ENCODE results near the gene MAGEB5. TPM values are rescaled to one million over a fixed set of nuclear protein-coding genes. Genes with fewer than 3 reads are reported as not detected.
"Not testable (repeated sequence)": the region's sequence is repeated elsewhere in the genome, so short reads cannot be mapped to it uniquely, and the experiment has no call there.

The MAGEB5 gene
- total RNA-seq (not detected), total RNA-seq (0 reads per million in 29 experiments)
- not detected for total RNA-seq (2013)

DNA sequence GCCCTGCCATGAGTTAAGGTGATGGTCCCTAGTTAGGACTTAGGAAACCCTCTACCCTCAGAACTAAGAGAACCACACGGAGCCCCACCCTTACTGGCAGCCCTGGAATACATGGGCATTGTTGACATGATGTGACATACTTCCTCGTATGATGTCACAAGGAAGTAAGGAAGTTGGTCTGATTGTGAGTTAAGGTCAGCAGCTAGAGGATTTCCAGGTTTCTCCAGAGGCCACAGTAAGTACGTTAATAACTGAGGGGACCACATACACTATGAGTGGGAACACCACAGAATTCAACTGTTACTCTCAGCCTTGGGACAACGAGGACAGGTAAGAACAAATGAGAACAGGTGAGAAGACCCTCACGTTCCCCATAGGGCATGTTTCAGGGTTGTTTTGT is at the start of gene MAGEB5:
MAGEB5 (plus strand) TSS at position 301 of the 400 bp plus-strand sequence. CDS start 1,133 bp downstream, outside the sequence.
- ATAC-seq (replicated peaks in 1 of 4), result no peak
- Mint-ChIP-seq H3K4me3 (no peak within 1 kb of the TSS), H3K36me3 (no peaks in the 10 kb centered on the region), H3K27me3 (no peaks in the 10 kb centered on the region), H3K9me3 (peaks cover 0 to 8% (median 2%) of the 10 kb centered on the region in 3 donors), H3K4me1 (no peaks in the 10 kb centered on the region), H3K27ac (no peak within 1 kb of the TSS)
- WGBS (ENCODE audit: insufficient coverage), result no CpG with 5 or more reads among the region's 5 CpGs
- Histone ChIP-seq H3K4me1 (ENCODE audit: control insufficient read depth in 1 of 2, extremely low read depth in 1 of 2, insufficient read depth in 2 of 2, low read length in 2 of 2) (no peaks in the 10 kb centered on the region), H3K27ac (ENCODE audit: low read length) (no peak within 1 kb of the TSS), H3K4me3 (ENCODE audit: control insufficient read depth in 1 of 2, extremely low read depth in 1 of 2, low read length in 1 of 2) (no peak within 1 kb of the TSS), H3K27me3 (replicated peaks in 1 of 2; ENCODE audit: control insufficient read depth in 2 of 2, extremely low read depth in 1 of 2, insufficient read depth in 2 of 2, low read length in 1 of 2) (no peaks in the 10 kb centered on the region), H3K36me3 (ENCODE audit: control insufficient read depth in 2 of 2, extremely low read depth in 1 of 2, insufficient read depth in 1 of 2, low read length in 1 of 2) (no peaks in the 10 kb centered on the region), H3K9me3 (no peaks in the 10 kb centered on the region)
- no peak for DNase-seq
- POLR2A ChIA-PET, result no interaction called here
- CTCF ChIA-PET, result no interaction called here

GRCh38 chrX:26192204-26192603 is 23.8 kb upstream of the MAGEB5 start, which contains the start of gene MAGEB6:
TSS of gene MAGEB6 (plus strand) at chrX:26192440. CDS start at chrX:26193847, 1,407 bp downstream.
- DNase-seq, result no peak
- no peaks in the 10 kb centered on the region for H3K4me1 Mint-ChIP-seq
- ChIA-PET POLR2A (no interaction called here), CTCF (no interaction called here)
- H3K4me3 Mint-ChIP-seq, result no peak within 1 kb of the TSS
- no peaks in the 10 kb centered on the region for H3K9me3 ChIP-seq
- H3K27me3 Mint-ChIP-seq, result no peaks in the 10 kb centered on the region
- H3K9me3 Mint-ChIP-seq, result no peaks in the 10 kb centered on the region
- H3K4me3 ChIP-seq (ENCODE audit: control insufficient read depth in 1 of 2, extremely low read depth in 1 of 2, low read length in 1 of 2), result no peak within 1 kb of the TSS
- no peaks in the 10 kb centered on the region for H3K36me3 ChIP-seq (ENCODE audit: control insufficient read depth in 2 of 2, extremely low read depth in 1 of 2, insufficient read depth in 1 of 2, low read length in 1 of 2)
- no peak within 1 kb of the TSS for H3K27ac Mint-ChIP-seq
- H3K27ac ChIP-seq (ENCODE audit: low read length), result no peak within 1 kb of the TSS
- no peaks in the 10 kb centered on the region for H3K27me3 ChIP-seq (replicated peaks in 1 of 2; ENCODE audit: control insufficient read depth in 2 of 2, extremely low read depth in 1 of 2, insufficient read depth in 2 of 2, low read length in 1 of 2)
- no peaks in the 10 kb centered on the region for H3K4me1 ChIP-seq (ENCODE audit: control insufficient read depth in 1 of 2, extremely low read depth in 1 of 2, insufficient read depth in 2 of 2, low read length in 2 of 2)
- no peak for ATAC-seq (replicated peaks in 1 of 4)
- H3K36me3 Mint-ChIP-seq, result no peaks in the 10 kb centered on the region
- 97% methylated on average over 5 of the region's 17 CpGs for WGBS (ENCODE audit: insufficient coverage)

DNA sequence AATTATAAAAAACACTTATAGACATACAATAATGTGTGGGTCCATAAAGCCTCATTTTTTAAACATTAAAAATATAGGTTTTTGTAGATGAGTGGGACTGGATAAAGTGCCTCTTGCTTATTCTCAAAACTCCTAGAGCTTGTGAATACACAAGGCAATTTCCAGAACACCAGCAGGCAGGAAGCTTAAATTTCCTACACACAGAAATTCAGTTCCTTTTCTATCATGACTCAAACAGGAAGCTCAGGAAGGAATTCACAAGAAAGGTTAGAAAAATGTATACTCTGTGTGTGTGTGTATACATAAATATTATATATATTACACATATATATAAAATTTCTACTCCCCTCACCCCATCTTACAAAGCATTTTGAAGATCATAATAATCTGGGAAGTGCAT is 12.4 kb upstream of the MAGEB5 start:
- Histone ChIP-seq H3K4me3 (ENCODE audit: control insufficient read depth in 1 of 2, extremely low read depth in 1 of 2, low read length in 1 of 2) (no peak overlapping the region), H3K9me3 (no peaks in the 10 kb centered on the region), H3K27me3 (replicated peaks in 1 of 2; ENCODE audit: control insufficient read depth in 2 of 2, extremely low read depth in 1 of 2, insufficient read depth in 2 of 2, low read length in 1 of 2) (no peaks in the 10 kb centered on the region), H3K36me3 (ENCODE audit: control insufficient read depth in 2 of 2, extremely low read depth in 1 of 2, insufficient read depth in 1 of 2, low read length in 1 of 2) (no peaks in the 10 kb centered on the region), H3K27ac (ENCODE audit: low read length) (no peak overlapping the region), H3K4me1 (ENCODE audit: control insufficient read depth in 1 of 2, extremely low read depth in 1 of 2, insufficient read depth in 2 of 2, low read length in 2 of 2) (no peaks in the 10 kb centered on the region)
- ChIA-PET CTCF (no interaction called here), POLR2A (no interaction called here)
- no peaks in the 10 kb centered on the region for H3K36me3 Mint-ChIP-seq
- no peak overlapping the region for H3K27ac Mint-ChIP-seq
- no peaks in the 10 kb centered on the region for H3K27me3 Mint-ChIP-seq
- DNase-seq, result no peak
- H3K9me3 Mint-ChIP-seq, result peaks cover 0 to 5% (median 0%) of the 10 kb centered on the region in 3 donors
- no peak for ATAC-seq (replicated peaks in 1 of 4)
- no peaks in the 10 kb centered on the region for H3K4me1 Mint-ChIP-seq
- no peak overlapping the region for H3K4me3 Mint-ChIP-seq

DNA sequence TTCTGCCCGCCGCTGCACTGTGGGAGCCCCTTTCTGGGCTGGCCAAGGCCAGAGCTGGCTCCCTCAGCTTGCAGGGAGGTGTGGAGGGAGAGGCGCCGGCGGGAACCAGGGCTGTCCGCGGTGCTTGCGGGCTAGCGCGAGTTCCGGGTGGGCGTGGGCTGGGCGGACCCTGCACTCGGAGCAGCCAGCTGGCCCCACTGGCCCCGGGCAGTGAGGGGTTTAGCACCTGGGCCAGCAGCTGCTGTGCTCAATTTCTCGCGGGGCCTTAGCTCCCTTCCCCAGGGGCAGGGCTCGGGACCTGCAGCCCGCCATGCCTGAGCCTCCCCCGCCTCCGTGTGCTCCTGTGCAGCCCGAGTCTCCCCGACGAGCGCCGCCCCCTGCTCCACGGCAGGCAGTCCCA is 11.3 kb upstream of the MAGEB5 start:
- H3K27me3 ChIP-seq (replicated peaks in 1 of 2; ENCODE audit: control insufficient read depth in 2 of 2, extremely low read depth in 1 of 2, insufficient read depth in 2 of 2, low read length in 1 of 2); H3K27ac Mint-ChIP-seq; H3K9me3 Mint-ChIP-seq; H3K36me3 Mint-ChIP-seq; CTCF ChIA-PET; H3K36me3 ChIP-seq (ENCODE audit: control insufficient read depth in 2 of 2, extremely low read depth in 1 of 2, insufficient read depth in 1 of 2, low read length in 1 of 2); H3K4me3 ChIP-seq (ENCODE audit: control insufficient read depth in 1 of 2, extremely low read depth in 1 of 2, low read length in 1 of 2); H3K4me1 Mint-ChIP-seq; H3K27me3 Mint-ChIP-seq; ATAC-seq (replicated peaks in 1 of 4); H3K4me1 ChIP-seq (ENCODE audit: control insufficient read depth in 1 of 2, extremely low read depth in 1 of 2, insufficient read depth in 2 of 2, low read length in 2 of 2); H3K27ac ChIP-seq (ENCODE audit: low read length); H3K9me3 ChIP-seq; H3K4me3 Mint-ChIP-seq; POLR2A ChIA-PET; DNase-seq: not testable (repeated sequence)
- WGBS (ENCODE audit: insufficient coverage), result 96% methylated on average over 15 of the region's 27 CpGs

- WGBS (ENCODE audit: insufficient coverage), result no CpG with 5 or more reads among the region's 3 CpGs
- no peak for ATAC-seq (replicated peaks in 1 of 4)
- POLR2A ChIA-PET, result no interaction called here
These were observed 8.0 kb upstream of the MAGEB5 start for GRCh38 chrX:26208012-26208411.

DNA sequence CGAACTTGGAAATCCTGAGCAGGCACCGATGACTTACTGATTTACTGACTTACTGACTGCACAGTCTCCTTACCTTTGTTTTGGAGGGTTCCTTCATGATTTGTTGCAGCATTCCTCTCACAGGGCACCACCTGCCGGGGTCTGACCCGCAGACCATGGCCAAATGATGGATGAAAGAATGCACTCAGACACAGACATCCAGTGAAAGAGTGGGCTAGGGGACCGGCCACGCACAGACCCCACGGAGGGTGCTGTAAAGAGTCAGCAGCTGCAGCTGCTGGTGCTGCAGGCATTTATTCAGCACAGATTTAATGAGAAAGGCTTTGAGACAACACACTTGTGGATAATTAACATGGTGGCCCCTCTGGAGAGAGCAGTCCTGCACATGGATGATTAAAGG is 3.4 kb downstream of the MAGEB5 start:
- Mint-ChIP-seq H3K4me3 (no peak overlapping the region), H3K27me3 (no peaks in the 10 kb centered on the region), H3K4me1 (no peaks in the 10 kb centered on the region), H3K9me3 (peaks cover 0 to 4% (median 2%) of the 10 kb centered on the region in 3 donors), H3K27ac (no peak overlapping the region), H3K36me3 (no peaks in the 10 kb centered on the region)
- Histone ChIP-seq H3K4me3 (ENCODE audit: control insufficient read depth in 1 of 2, extremely low read depth in 1 of 2, low read length in 1 of 2) (no peak overlapping the region), H3K27ac (ENCODE audit: low read length) (no peak overlapping the region), H3K36me3 (ENCODE audit: control insufficient read depth in 2 of 2, extremely low read depth in 1 of 2, insufficient read depth in 1 of 2, low read length in 1 of 2) (no peaks in the 10 kb centered on the region), H3K4me1 (ENCODE audit: control insufficient read depth in 1 of 2, extremely low read depth in 1 of 2, insufficient read depth in 2 of 2, low read length in 2 of 2) (no peaks in the 10 kb centered on the region), H3K9me3 (no peaks in the 10 kb centered on the region), H3K27me3 (replicated peaks in 1 of 2; ENCODE audit: control insufficient read depth in 2 of 2, extremely low read depth in 1 of 2, insufficient read depth in 2 of 2, low read length in 1 of 2) (no peaks in the 10 kb centered on the region)
- ChIA-PET CTCF (interaction anchor here in 1 of 2 donors (0.6 kb wide), 1 partner anchor 69 kb away, joined by 3 read pairs; no protein-coding TSS in a partner anchor), POLR2A (no interaction called here)
- ATAC-seq (replicated peaks in 1 of 4), result no peak
- 94% methylated on average over 3 of the region's 7 CpGs for WGBS (ENCODE audit: insufficient coverage)
- DNase-seq, result no peak

More at GRCh38 chrX:26208012-26208411, 8.0 kb upstream of the MAGEB5 start:
- CTCF ChIA-PET, result no interaction called here
- Histone ChIP-seq H3K9me3 (no peaks in the 10 kb centered on the region), H3K4me1 (ENCODE audit: control insufficient read depth in 1 of 2, extremely low read depth in 1 of 2, insufficient read depth in 2 of 2, low read length in 2 of 2) (no peaks in the 10 kb centered on the region), H3K27ac (ENCODE audit: low read length) (no peak overlapping the region), H3K27me3 (replicated peaks in 1 of 2; ENCODE audit: control insufficient read depth in 2 of 2, extremely low read depth in 1 of 2, insufficient read depth in 2 of 2, low read length in 1 of 2) (no peaks in the 10 kb centered on the region), H3K4me3 (ENCODE audit: control insufficient read depth in 1 of 2, extremely low read depth in 1 of 2, low read length in 1 of 2) (no peak overlapping the region), H3K36me3 (ENCODE audit: control insufficient read depth in 2 of 2, extremely low read depth in 1 of 2, insufficient read depth in 1 of 2, low read length in 1 of 2) (no peaks in the 10 kb centered on the region)
- Mint-ChIP-seq H3K36me3 (no peaks in the 10 kb centered on the region), H3K4me1 (no peaks in the 10 kb centered on the region), H3K9me3 (peaks cover 0 to under 1% (median 0%) of the 10 kb centered on the region in 3 donors), H3K4me3 (no peak overlapping the region), H3K27ac (no peak overlapping the region), H3K27me3 (no peaks in the 10 kb centered on the region)
- DNase-seq, result no peak

DNA sequence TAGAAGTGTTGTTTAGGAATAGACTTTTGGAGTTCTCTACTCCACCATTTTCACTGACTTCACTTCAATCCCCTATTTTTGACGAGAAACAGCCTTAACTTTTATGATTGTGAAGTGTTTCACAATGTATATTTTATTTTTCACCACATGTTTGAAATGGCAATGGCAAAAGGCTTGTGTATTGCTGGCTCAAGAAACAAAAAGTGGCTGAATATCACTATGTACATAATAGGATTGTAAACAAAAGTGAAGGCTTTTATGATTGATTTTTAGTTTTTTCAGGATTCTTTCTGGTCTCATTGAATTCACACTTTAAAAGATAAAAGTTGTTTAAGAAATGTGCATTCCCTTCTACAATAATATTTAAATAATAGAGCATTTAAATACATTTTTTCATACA is 18.2 kb downstream of the MAGEB5 start:
- H3K9me3 Mint-ChIP-seq, result peaks cover 0 to 13% (median 8%) of the 10 kb centered on the region in 3 donors
- CTCF ChIA-PET, result no interaction called here

More for the DNA sequence above, 18.2 kb downstream of the MAGEB5 start:
- H3K4me3 ChIP-seq (ENCODE audit: control insufficient read depth in 1 of 2, extremely low read depth in 1 of 2, low read length in 1 of 2), result no peak overlapping the region
- no peaks in the 10 kb centered on the region for H3K27me3 ChIP-seq (replicated peaks in 1 of 2; ENCODE audit: control insufficient read depth in 2 of 2, extremely low read depth in 1 of 2, insufficient read depth in 2 of 2, low read length in 1 of 2)
- POLR2A ChIA-PET, result no interaction called here
- Mint-ChIP-seq H3K27me3 (peaks cover 0 to 4% of the 10 kb centered on the region in 2 donors), H3K36me3 (no peaks in the 10 kb centered on the region), H3K27ac (no peak overlapping the region), H3K4me1 (no peaks in the 10 kb centered on the region), H3K4me3 (no peak overlapping the region)
- no peak for DNase-seq
- H3K27ac ChIP-seq (ENCODE audit: low read length), result no peak overlapping the region
- no peaks in the 10 kb centered on the region for H3K36me3 ChIP-seq (ENCODE audit: control insufficient read depth in 2 of 2, extremely low read depth in 1 of 2, insufficient read depth in 1 of 2, low read length in 1 of 2)
- H3K9me3 ChIP-seq, result no peaks in the 10 kb centered on the region
- H3K4me1 ChIP-seq (ENCODE audit: control insufficient read depth in 1 of 2, extremely low read depth in 1 of 2, insufficient read depth in 2 of 2, low read length in 2 of 2), result no peaks in the 10 kb centered on the region
- no peak for ATAC-seq (replicated peaks in 1 of 4)
- no CpG with 5 or more reads among the region's 1 CpG for WGBS (ENCODE audit: insufficient coverage)

Measured in T-cell (primary cell).